Stomach (tissue), 4 donors: Measurements from ENCODE around the gene BMP10.

Experiments used
- CTCF ChIP-seq, 7 experiments: fragments of 450-650 bp in 4 of 7; fragments of 200-600 bp in 3 of 7; sonication (generic) in 3 of 7; IDR thresholded peaks; one replicate each; pipeline ENCODE4 v1.5.1; 2016 to 2019; ENCODE audit warnings: antibody characterized with exemption in 7 of 7, control low read depth in 2 of 7, mild to moderate bottlenecking in 1 of 7
- POLR2AphosphoS5 ChIP-seq, 3 donors: sonication (generic); formaldehyde crosslinking; IDR thresholded peaks; one replicate each; pipeline ENCODE4 v1.6.1; 2016; ENCODE audit warnings: antibody characterized with exemption in 3 of 3

- TF ChIP-seq POLR2AphosphoS5 (IDR thresholded peaks at IDR 0.05) (no peak), CTCF (IDR thresholded peaks at IDR 0.05) (no peak)
These were observed 45.0 kb upstream of the BMP10 start for GRCh38 chr2:68916226-68916625.
